Mucosa of gallbladder (tissue), 1 donor: ENCODE data around the gene MDFIC. TPM values are rescaled to one million over a fixed set of nuclear protein-coding genes. Genes with fewer than 3 reads are reported as not detected.

Source experiments
- DNase-seq: peaks from one replicate; pipeline ENCODE4 v3.0.0-alpha.2; 2020; ENCODE audit warnings: low spot score
- total RNA-seq: library from RNA; stranded (reverse); gene quantifications from one replicate; pipeline ENCODE4 v1.2.1, GENCODE V29; 2021
- donor health status: DM: no; HTN: no; CAD: no.

MDFIC gene
- total RNA-seq, 1 donor from 2014 or later: 13.7 TPM

DNA sequence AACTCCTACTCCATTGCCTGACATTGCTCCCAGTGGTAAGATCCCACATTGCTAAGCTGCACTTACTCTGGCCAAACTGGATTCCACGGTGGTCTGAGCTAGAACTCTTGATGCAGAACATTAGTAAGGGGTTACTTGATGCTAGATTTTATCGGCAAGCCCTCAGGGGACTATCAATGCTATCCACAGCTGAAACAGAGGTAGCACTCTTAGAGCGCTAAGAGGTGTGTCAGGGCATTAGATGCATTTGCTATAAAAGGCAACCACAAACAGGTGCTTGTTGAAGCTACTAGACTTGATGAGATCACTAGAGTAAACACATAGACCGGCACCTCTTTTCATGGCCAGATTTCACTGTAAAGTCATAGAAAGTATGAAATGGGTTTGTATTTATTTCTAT is 116.3 kb downstream of the MDFIC start:
- DNase-seq: no peak

- no peak for DNase-seq
Observed at GRCh38 chr7:115040057-115040456, 118.2 kb downstream of the MDFIC start.

DNA sequence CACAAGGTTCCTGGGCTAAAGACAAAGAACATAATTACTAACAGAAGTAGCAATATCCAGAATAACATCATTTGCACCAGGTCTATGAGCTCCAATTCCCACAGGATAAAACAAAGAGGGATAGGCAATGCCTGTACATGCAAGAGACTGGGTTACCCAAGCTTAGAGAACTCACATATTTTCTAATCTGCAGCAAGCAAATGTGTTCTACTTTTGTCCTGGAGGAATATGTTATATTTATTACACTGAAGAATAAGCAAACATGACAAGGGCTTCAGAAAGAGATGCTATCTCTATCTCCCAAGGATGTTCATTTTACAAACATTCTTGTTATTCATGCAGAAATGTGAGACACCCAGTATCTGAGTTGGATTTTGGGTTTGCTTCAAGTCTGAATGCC is 118.6 kb downstream of the MDFIC start:
- no peak for DNase-seq

- no peak for DNase-seq
Observed at GRCh38 chr7:115042596-115042995, 120.7 kb downstream of the MDFIC start.

DNA sequence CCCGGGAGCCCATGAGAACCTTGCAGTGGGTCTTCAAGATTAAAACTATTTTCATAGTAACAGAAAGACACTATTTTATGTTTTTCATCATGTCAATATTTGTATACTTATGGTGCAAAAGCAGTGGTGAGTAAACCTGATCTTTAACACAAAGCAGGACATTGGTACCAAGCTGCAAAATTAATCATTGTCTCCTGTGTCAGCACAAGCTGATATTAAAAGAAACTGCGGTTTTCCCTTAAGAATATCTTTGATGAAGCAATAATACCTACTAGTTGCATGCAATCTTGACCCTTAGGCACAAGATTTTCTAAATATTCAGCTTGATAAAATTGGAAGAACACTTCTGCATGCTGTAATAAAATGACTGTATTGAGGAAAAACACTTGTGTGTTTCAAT is 121.7 kb downstream of the MDFIC start:
- DNase-seq: no peak

- DNase-seq: no peak
Observed at GRCh38 chr7:115044224-115044623, 122.3 kb downstream of the MDFIC start.

DNA sequence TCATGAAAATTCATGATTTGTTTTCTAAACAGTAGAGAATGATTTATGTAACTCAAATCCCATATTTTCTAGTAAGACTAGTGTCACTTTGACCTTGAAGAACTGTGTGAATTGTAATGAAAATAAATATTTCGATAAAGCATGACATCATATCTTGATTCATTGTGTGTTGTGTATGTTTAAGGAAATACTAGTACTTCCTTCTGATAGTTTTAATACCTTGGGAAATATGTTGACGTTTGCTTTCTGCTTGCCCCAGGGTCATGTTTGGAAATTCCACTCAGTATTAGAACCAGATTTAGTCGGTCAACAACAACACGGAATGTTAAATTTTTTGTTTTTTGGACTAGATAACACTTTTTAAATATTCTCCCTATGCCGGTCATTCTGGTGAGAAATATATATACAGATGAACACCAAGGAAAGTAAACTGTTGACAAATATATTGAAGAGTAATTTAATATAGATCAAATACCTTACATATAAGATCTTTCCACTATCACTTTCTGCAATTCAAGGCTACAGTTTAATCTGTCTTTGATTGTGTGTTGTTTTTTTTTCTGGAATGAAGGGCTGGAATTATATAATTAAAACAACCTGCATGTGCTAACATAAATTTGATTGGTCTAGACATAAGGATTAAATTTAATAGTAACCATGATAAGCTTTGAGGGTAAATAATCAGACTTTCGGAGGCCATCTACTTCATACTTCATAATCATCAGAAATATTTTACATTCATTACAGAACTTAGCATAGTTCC is 126.2 kb downstream of the MDFIC start:
- no peak for DNase-seq

GRCh38 chr7:115052706-115053105 is 130.8 kb downstream of the MDFIC start:
- no peak for DNase-seq

DNA sequence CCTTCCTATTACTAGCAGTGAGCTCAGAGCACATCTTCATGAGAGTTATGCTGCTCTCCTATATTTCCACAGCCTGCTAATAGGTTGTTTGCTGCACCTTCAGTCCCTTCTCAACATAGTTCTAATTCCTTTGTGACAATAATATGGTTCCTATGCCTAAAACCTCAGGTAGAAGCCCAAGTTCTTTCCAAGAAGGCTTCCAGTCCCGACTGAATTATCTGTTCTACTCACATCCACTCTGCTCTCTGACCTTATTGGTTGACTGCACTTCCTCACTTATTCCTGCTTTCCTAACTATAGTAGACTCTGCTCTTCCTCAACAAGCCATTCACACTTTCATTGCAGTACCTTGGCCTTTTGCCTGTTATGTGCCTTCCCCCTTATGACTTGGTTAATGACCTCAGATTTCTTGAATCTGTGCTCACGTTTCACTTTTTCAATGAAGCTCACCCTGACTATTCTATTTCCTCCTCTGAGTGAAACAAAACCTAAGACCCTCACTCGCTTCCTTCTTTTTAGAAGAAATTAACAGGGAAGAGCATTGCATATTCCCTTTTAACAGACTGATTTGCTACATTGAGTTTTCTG is 132.7 kb downstream of the MDFIC start:
- DNase-seq: no peak

GRCh38 chr7:115056019-115056418 is 134.1 kb downstream of the MDFIC start:
- DNase-seq: no peak

DNA sequence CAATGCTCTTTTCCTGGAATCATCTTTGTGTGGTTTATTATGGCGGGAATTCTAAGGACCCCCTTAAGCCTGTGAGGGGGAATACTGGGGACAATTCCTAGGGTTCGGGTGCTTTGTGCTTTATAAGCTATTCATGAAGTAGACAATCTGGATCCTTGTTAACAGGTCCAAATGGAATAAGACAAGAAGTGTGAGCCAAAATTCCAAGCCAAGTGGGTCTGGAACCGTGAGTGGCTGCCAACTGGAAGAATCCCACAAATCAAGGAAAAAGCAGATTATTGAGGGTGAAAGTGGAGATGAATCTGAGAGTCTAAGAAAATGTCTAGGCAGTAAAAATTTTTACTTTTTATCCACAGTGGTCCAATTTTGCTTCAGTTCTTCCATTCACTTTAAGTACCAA is 136.8 kb downstream of the MDFIC start:
- DNase-seq: no peak

GRCh38 chr7:115059321-115059720 is 137.4 kb downstream of the MDFIC start:
- no peak for DNase-seq

DNA sequence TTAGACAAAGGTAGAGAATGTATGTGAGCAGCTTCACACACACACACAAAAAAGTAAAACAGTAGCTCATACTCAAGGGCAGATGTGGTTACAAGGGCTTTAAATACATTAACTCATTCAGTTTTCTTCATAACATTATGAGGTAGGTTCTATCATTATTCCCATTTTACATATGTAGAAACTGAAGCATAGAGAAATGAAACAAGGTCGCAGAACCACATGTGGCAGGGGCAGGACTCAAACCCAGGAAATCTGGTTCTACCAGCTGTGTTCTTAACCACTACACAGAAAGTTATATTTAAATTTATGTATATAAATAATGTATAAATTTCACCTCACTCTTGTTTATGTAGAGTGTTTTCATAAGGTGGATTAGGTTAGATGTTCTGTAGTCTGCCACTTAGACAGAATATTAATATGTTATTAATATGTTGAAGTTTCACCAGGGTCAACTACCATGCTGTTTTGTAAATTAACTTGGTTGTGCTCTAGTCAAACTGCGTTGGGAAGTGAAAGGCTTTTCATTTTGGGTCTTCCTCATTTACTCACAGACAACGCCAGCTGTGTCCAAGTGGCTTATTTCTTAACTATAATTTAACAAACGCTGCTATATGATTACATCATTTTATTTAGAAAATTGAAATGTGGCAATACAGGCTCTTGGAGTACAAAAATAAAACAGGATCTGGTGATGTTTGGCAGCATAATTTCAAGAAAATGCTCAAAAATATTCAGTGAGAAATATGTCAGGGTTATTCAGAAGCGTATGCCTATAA is 138.4 kb downstream of the MDFIC start:
- DNase-seq: no peak

- no peak for DNase-seq
Observed at GRCh38 chr7:115066050-115066449, 144.2 kb downstream of the MDFIC start.

- no peak for DNase-seq
Observed at GRCh38 chr7:115066634-115067033, 144.7 kb downstream of the MDFIC start.

GRCh38 chr7:115068220-115068619 is 146.3 kb downstream of the MDFIC start:
- DNase-seq: no peak
